Stimulated activated CD8-positive, alpha-beta memory T cell treated with anti-CD3 and anti-CD28 coated beads, Interleukin-2, amount 100 ng/mL, for 1 hour (primary cell): ENCODE results near the gene AP3S1.

ENCODE experiments used
- DNase-seq, 2 donors: peaks; one replicate each; pipeline ENCODE4 v3.0.0-alpha.2; 2020; ENCODE audit warnings: low read depth in 2 of 2

Gene AP3S1

DNA sequence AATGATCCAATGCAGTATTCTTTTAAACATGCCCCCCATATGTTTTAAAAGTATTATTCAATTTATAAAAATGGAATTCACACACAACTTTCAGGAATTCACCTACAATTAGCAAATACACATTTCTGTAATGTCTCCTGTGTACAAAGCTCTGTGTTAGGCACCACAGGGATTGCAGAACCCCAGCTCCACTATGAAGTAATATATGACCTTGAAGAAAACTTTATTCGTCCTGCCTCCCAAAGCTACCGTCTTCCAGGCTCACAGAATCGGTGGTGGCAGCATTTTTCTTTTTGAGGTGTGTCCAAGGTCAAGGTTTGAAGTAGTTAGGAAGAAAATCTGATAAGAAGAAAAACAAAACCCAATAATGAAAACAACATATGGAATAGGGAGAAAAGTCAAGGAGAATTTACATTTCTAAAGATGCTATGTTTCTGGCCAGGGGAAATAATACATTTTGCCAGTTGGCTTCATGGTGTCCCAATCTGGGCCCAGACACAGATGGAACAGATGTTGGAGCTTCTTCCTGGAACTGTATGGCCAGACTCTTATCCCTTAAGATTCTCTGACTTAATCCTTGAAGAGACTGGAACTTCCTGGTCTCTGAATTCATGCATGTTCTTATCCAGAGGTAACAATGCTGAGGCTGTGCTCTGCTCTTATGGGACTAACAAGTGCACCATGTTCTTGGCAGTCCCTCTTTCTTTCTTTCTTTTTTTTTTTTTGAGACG lies 98.5 kb downstream of the AP3S1 start:
- no peak for DNase-seq

DNA sequence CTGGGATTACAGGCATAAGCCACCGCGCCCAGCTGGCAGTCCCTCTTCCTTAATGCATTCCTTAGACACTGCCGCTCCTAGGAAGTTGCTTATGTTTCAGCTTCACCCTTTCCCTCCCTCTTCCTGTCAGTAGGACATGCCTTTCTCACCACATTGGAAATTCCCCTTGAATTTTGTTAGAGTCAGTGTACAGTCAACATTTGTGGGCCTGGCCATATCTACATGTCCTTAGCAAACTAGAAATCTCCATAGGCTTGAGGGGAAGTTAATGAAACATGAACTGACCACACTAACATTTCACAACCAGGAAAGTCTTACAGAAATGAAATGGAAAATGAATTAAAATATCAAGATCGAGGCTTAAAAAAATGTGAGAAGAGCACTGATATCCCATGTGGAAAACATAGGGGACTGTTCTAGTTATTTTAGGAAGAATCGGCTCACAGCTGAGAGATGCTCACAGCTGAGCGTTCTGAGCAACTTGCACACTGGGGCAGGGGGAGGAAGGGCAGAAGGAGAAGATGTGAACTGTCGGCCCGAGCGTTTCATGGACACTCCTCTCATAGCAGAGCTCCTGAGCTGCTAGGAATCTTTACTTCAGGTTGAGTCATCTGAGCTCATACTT lies 99.4 kb downstream of the AP3S1 start:
- DNase-seq = no peak

DNA sequence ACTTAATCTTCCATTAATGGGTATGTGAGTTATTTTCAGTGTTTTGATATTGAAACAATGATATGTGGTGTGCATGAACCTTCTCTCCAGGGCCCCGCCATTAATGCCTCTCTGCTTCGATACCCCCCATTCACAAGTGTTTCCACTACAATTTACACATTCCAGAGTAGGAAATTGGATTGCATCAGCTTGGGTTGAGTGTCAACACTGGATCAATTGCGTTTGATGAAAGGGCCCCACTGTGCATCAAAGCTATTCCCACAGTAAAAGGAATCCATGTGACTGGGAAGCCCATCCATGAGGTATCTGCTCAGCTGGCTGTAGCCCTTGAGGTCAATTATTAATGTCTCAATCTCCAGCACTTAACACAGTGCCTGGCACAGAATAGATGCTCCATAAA lies 102.8 kb downstream of the AP3S1 start:
- DNase-seq = no peak

DNA sequence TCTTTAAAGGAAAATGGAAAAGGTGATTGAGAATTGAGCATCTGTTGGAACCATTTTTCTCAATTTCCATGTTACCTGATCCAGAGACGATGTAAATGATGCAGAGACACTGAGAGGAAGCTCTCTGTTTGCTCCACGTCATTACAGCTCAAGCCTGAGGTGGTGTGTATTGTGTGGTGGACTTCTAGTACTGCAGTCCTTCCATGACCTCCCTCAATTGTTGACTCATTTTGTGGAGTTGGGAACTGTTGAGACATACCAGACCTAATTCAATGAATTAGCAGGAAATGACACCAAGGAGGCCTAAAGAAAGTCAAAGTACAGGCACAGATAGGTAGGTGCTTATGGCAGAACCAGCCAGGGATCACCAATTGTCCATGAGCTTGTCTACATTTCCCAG lies 104.9 kb downstream of the AP3S1 start:
- no peak for DNase-seq

DNA sequence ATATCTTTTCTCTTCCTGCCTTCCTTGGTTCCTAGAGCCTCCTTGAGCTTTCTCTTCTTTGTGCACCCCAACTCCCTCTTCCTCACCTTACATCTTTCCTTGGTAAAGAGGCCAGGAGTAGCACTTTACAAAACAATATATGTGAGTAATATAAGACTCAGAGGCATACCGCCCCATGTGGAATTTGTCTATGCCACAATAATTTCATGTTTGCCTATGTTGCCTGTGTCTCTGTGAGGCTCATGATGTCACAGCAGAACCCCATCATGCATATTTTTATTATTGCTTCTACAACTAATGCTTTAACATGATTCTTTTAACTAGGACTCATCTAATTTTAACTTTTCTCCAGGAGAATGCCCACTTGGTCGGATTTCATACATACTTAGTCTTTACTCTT lies 105.5 kb downstream of the AP3S1 start:
- DNase-seq = no peak

DNA sequence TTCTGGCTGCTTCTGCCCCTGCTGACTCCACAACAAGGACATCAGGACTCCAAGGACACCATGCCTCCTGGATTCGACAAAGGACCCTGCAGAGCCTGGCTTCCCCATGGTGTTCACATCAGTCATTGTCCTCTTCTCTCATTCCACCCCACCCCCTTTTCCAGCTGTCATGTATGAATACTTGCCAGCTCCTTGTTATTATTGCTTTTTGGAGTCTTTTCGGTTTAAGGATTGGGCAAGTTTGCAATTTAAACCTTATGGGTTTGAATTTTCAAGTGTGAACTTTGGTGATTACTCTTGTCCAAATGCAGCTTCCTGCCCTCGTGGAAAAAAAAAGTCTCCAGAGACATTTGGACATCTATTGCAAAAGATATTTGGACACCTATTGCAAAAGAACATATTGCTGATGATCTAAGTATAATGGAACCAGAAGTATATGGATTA lies 106.4 kb downstream of the AP3S1 start:
- DNase-seq = no peak

DNA sequence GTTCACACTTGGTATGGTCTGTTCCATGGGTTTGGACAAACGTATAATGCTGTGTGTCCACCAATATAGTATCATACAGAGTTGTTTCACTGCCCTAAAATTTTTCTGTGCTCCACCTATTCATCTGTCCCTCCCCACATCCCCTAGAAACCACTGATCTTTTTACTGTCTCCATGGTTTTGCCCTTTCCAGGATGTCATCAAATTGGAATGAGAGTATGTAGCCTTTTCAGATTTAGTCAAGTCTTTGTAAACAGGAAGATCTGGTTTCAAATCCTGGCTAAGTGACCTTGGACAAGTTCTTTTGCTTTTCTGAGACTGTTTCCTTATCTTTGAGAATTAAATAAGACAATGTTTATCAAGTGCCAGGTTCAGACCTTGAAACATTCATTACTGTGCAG lies 107.4 kb downstream of the AP3S1 start:
- DNase-seq = no peak

DNA sequence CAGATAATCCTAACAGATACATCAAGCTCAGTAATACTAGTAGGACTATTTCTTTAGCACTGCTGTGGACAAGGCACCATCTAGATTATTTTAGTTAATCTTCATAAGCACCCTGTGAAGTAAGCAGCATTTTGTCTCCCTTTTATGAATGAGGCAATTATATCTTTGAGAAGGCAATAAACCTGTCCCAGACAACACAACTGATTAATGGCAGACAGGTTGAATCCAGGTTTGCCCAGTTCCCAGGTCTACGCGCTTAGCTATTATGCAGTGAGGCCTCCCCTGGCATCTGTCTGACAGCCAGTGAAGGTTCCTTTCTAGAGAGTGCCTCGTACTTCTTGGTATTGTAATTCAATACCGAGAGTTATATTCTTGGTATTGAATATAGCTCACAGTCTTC lies 110.9 kb downstream of the AP3S1 start:
- no peak for DNase-seq

DNA sequence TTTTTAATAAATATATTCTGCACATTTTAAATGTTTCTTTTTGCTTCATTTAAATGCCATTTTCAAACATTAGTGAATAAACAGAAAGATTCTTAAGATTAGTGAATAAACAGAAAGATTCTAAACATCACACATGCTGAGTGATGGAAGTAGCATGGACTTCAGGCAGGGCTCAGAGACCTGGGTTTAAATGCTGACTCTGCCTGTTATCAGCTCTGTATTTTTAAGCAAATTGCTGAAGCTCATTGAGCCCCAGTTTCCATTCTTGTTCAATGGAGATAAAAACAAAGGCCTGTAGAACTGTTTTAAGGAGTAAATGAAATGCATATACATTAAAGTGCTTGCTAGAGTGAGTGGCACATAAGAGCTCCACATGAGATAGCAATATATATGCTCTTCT lies 112.4 kb downstream of the AP3S1 start:
- DNase-seq = no peak

DNA sequence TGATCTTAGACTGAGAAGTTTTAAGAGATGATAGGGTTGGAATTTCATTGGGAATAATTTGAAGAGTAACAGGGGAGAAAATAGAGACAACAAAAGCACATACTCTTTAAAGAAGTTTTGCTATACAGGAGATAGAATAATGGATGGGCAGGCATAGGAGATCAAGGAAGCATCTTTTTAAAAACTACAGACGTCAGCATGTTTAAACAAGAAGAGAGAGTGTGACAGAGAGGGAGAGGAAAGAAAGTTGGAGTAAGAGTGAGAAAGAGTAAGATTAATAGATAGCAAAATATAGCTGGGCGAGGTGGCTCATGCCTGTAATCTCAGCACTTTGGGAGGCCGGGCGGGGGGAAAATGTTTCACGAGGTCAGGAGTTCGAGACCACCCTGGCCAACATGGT lies 115.2 kb downstream of the AP3S1 start:
- no peak for DNase-seq

DNA sequence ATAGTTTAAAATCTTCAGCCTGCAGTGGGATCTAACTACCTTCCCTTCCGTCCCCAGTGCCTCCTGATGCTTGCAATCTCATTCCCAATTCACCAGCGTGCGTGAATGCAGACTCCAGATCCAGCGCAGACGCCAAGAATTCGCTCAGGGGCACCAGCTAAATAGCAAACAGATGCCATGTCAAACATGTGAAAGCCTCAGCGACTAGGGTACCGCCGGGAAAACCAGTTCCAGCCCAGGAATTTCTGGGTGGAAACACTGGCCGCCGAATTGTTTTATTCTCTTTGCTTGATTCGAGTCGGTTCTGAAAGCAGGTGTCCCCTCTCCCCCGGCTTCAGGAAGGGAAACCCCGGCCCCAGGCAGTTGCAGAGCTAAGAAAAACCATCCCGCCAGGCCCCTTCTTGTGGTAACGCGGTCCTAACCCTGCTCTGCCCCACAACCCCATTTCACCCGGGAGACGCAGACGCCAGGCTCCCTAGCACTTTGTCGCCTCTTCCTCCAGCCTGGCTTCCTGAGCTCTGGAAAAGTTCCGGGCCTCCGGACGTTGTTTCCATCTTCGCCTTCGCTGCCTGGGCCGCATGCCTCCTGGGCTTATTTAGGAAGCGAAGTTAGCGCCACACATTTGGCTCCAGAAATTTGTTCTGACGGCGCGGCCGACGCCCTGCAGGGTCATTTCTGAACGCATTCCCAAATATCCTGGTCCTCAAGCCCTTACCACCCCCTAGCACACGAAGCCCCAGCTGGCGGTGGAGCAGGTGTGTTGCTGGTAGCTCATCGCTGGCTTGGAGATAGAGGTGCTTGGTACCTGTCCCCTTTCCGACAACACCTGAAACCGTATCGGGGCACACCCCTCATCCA lies 119.9 kb downstream of the AP3S1 start:
- DNase-seq = no peak

DNA sequence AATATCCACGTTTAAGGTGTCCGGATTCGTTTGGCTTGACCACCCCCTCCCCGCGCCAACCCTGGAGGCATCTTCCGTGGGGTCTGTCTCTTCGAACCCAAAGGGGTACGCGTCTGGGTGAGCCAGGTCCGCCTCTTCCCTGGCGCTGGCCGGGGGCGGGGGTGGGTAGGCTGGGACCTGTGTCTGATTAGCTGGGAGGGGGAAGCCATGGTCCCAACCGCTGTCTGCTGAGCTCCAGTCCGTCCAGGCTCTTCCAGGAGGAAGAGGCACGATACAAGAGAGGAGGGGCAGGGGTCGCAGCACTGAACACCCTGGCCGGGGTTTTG lies 120.5 kb downstream of the AP3S1 start, which contains the start of gene LVRN:
Gene LVRN, plus strand, starts transcription at position 237 of the 326 bp plus-strand sequence. CDS start 143 bp downstream, outside the sequence.
- no peak for DNase-seq

DNA sequence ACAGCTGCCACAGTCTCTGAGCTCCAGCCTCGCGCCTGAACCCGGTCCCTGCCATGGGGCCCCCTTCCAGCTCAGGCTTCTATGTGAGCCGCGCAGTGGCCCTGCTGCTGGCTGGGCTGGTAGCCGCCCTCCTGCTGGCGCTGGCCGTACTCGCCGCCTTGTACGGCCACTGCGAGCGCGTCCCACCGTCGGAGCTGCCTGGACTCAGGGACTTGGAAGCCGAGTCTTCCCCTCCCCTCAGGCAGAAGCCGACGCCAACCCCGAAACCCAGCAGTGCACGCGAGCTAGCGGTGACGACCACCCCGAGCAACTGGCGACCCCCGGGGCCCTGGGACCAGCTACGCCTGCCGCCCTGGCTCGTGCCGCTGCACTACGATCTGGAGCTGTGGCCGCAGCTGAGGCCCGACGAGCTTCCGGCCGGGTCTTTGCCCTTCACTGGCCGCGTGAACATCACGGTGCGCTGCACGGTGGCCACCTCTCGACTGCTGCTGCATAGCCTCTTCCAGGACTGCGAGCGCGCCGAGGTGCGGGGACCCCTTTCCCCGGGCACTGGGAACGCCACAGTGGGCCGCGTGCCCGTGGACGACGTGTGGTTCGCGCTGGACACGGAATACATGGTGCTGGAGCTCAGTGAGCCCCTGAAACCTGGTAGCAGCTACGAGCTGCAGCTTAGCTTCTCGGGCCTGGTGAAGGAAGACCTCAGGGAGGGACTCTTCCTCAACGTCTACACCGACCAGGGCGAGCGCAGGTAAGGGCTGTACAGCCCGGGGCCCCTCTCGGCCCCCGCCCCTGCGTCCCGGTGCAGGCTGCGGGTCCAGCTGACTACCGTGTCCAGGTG lies 121.0 kb downstream of the AP3S1 start:
- DNase-seq = no peak

DNA sequence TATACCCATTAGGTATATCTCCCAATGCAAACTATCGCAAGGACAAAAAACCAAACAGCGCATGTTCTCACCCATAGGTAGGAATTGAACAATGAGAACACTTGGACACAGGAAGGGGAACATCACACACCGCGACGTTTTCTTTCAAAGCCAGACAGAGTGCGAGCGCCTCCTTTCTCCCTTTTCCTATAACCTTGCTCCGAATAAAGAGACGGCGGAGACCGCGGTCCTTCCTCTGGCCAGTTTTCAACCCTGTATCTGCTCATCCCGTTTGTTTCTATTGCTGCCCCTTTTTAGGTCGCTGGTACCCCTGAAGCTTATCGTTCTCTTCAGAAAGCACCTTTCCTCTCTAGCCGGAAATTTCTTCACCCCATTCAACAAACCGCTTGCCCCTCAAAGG lies 121.8 kb downstream of the AP3S1 start:
- no peak for DNase-seq
